GM23338 (cell line): ENCODE results near the gene EIF5A.

Experiments
- POLR2AphosphoS5 ChIP-seq: IDR thresholded peaks from 2 replicates; pipeline ENCODE4 v1.6.1; 2016; ENCODE audit warnings: antibody characterized with exemption, low read depth
- REST ChIP-seq: IDR thresholded peaks from one replicate; pipeline ENCODE4 v1.6.1; 2018; ENCODE audit warnings: antibody characterized with exemption; ENCODE audit not compliant: unreplicated experiment
- TF ChIP-seq, protein P1 (sequence below), 2 experiments: fragments of 200-600 bp in 1 of 2; sonication (generic) in 1 of 2; conservative IDR thresholded peaks; 2 replicates each; pipeline versions ENCODE4 v1.5.1 to v1.6.1; 2016 to 2017; ENCODE audit warnings: antibody characterized with exemption in 2 of 2, low read depth in 2 of 2, mild to moderate bottlenecking in 2 of 2, moderate library complexity in 1 of 2

DNA sequence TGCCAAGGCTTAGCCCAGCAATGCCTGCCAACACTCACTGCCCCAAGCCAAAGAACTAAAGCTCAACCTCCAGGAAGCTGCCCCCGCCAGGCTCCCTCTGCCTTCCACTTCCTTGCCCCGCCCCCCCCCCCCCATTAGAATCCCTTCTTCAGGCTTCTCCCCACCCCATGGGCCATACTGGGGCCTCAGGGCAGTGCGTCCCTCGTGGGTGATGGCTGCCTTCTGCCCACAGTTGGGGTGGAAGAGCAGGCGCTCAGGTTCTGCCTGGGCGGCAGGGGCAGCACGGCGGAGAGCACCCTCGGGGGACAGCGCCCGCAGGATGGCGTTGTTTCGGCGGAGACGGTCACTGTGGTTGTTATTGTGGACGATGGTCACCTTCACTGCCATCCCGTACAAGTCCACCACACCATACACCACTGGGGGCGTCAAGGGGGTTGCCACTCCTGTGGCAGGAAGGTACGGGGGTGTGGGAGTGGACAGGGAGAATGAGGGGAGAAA, 17.7 kb downstream of the EIF5A start:
- TF ChIP-seq, protein P1, sequence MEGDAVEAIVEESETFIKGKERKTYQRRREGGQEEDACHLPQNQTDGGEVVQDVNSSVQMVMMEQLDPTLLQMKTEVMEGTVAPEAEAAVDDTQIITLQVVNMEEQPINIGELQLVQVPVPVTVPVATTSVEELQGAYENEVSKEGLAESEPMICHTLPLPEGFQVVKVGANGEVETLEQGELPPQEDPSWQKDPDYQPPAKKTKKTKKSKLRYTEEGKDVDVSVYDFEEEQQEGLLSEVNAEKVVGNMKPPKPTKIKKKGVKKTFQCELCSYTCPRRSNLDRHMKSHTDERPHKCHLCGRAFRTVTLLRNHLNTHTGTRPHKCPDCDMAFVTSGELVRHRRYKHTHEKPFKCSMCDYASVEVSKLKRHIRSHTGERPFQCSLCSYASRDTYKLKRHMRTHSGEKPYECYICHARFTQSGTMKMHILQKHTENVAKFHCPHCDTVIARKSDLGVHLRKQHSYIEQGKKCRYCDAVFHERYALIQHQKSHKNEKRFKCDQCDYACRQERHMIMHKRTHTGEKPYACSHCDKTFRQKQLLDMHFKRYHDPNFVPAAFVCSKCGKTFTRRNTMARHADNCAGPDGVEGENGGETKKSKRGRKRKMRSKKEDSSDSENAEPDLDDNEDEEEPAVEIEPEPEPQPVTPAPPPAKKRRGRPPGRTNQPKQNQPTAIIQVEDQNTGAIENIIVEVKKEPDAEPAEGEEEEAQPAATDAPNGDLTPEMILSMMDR (conservative IDR thresholded peaks at IDR 0.05; ENCODE audit: low read depth in 2 of 2) = no peak
- TF ChIP-seq REST = no peak
- no peak for TF ChIP-seq POLR2AphosphoS5
